NCI-H2196 (cell line): ENCODE data around the gene FRAS1.
"Not testable (repeated sequence)": the region's sequence is repeated elsewhere in the genome, so short reads cannot be mapped to it uniquely, and the experiment has no call there.

ENCODE experiments used
- DNase-seq: peaks from one replicate; lab custom pipeline; 2025; ENCODE audit not compliant: unreplicated experiment; lab: John Stamatoyannopoulos, UW

Gene FRAS1

DNA sequence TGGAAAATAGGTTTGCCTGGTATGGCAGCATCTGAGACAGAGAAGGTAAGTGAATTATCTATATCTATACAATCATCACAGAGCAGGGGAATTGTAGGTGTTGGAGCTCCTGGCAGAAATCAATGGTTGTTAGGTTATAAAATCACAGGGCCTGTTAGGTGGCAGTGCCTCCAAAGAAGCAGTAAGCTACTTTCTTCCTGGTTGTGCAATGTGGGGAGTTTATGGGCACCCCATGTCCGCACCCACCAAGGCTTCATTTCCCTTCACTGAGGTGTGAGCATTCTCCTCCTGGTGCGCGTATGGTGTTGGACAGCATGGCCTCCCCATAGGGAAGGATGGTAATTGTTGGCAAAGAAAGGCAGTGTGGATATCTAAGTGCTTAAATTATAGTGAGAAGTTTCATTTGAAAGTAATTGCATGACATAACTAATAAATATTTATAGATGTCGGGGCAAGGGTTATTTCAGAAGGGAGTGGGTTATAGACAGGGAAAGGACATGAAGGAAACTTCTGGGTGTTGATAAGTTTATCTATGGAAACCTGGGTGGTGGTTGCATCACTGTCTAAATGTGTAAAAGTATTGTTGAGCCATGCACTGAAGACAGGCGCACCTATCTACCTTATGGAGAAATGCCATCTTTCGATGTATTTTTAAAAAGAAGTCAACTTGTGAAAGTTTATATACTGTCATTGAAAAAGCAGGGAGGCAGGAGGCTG lies 153.7 kb downstream of the FRAS1 start:
- DNase-seq: no peak

DNA sequence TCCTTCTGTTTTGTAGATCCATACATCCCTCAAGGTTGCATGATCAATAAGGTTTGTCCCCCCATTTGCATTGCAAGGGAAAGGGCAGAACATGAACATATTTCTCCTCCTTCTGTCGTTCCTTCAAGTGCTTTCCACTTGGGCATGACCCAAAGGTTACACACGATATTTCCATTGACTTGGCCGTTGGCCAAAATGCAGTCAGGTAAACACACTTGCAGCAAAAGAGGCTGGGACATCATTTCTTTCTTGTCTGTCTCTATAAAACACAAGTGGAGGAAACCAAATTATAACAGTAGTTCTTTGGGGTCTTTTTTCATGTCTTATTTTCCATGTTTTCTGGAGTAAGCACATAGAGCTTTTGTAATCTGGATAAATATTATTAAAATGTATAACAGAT lies 156.1 kb downstream of the FRAS1 start:
- DNase-seq: peak; percentile 29

DNA sequence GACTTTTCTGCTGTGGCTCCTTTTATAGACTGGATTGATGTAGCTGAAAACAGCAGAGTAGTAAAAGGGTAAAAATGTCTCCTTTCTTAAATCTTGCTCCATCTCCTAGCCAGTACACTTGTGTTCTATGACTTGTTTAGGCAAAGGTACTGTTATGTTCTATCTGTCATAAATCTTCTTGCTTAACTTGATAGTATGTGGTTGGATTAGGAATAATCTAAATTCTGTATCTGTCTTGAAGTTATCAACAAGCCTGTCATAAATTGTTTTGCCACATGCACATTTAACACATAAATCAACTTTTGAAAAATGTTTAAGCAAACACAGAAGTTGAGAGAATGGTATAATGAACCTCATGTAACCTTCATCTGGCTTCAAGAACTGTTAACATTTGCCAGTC lies 157.0 kb downstream of the FRAS1 start:
- no peak for DNase-seq

DNA sequence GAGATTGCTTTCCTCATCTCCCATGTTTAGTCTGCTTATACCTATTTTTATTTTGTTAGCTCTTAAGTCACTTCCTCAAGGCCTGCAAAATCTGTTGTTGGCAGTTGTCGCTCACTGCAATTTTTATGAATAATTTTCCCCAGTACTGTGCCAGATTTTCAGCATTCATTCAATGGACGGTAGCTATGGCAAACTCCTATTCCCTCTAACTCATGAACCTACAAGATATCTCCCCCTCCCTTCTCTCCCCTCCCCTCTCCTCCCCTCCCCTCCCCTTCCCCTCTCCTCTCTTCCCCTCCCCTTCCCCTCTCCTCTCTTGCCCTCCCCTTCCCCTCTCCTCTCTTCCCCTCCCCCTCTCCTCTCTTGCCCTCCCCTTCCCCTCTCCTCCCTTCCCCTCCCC lies 160.4 kb downstream of the FRAS1 start:
- DNase-seq: no peak

DNA sequence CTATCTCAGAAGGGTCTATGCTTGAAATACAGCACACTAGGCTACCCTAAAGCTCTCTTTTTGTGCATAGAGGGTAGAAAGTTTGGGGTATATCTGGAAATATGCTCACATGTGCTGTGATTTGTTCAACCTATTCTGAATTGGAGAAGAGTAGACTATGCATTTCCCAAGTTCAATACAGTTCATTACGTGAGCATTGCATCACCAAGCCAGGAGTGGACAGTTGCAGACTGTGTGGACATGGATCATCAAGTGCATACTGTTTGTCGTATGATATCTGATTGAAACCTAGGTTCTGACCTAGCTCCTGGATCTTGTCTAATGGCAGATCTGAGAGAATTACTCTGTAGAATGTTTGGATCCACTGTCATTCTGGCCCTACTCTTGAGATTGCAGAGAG lies 161.1 kb downstream of the FRAS1 start:
- no peak for DNase-seq

DNA sequence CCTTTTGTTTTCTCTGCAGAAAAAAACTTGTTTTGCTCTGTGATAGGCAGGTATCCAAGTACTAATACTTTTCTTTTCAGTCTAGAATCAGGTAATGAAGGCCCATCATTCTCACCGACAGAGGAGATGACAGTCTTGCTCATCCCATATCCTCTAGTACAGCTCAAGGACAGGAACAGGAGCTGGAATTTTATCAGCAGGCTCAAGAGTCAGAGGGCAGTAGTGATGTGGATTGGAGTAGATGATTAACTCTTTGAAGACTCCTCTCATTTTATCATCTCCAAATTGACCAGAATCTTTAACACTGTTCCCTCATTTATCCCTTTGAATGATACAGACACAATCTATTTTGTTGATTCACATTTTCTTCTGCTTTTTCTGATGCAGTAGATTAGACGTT lies 162.7 kb downstream of the FRAS1 start:
- DNase-seq: no peak

DNA sequence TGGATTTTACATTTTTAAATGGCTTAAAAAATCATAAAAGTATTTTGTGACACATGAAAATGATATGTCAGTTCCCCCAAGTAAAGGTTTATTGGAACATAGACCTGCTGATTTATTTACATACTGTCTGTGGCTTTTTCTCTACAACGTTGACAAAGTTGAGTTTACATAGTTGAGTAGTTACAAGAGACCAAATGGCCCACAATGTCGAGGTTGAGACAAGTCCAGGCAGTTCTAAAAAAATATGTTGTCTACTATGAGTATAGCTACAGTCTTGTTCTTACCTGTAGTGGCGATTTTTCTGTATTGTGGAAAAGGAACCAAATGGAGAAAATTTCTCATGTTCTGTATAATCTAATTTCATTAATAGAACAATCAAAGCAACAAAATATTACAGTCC lies 163.2 kb downstream of the FRAS1 start:
- no peak for DNase-seq

DNA sequence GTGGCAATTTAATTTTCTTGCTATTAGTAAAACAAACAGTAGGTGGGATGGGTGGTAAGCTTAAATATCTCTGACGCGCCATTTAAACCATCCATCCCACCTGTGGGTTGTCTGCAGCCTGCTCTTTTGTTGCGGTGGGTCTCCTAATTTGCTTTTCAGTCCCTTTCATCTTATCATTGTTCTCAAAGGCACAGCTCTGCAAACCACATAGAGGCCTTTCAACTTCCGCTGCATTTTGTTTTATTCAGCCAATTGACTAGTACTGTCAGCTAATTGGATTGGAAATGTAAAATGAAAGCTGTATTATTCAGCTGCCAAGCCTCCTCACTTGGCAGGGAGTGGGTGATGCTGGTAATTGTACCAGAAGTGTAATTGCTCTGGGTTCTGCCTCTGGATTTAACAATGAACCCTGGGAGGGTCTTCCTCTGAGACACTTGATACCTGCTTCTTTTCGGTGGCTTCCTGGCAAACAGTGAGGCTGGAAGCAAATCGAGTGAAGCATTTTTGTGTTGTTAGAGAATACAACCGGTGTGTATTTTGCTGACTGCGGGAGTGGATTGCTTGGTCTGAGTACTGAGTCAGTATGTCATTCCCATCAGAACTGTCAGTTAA lies 165.6 kb downstream of the FRAS1 start:
- peak; percentile 25 for DNase-seq

DNA sequence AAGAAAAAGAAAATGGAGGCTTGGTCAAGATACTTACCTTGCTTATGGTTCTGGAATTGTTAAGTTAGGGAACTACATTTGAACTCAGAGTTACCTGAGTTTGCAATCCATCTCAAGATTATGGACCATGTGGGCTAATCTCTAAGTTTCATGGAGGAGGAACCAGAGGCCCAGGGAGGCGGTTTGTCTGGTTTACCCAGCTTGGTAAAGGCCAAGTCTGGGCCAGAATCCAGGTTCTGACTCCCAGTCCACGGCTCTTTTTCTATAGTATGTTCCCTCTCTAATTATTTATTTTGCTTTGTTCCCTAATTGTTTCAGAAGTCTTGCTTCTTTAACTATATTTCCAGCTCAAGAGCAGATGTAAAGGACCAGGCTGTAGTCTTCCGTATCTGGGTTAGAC lies 168.1 kb downstream of the FRAS1 start:
- DNase-seq: no peak

DNA sequence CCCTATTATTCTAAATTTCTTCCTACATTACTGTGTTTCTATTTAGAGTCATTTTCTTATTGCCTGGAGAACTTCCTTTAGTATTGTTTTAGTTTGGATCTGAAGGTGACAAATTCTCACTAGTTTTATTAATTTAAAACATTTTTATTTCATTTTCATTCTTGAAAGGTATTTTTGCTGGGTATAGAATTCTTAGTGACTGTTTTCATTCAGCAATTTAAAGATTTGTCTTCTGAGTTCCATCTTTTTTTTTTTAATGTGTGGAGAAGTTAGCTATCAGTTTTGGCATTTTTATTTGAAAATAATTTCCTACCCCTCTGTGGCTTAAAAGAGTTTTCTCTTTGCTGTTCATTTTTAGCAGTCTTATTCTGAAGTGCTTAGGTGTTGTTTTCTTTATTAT lies 169.2 kb downstream of the FRAS1 start:
- no peak for DNase-seq

DNA sequence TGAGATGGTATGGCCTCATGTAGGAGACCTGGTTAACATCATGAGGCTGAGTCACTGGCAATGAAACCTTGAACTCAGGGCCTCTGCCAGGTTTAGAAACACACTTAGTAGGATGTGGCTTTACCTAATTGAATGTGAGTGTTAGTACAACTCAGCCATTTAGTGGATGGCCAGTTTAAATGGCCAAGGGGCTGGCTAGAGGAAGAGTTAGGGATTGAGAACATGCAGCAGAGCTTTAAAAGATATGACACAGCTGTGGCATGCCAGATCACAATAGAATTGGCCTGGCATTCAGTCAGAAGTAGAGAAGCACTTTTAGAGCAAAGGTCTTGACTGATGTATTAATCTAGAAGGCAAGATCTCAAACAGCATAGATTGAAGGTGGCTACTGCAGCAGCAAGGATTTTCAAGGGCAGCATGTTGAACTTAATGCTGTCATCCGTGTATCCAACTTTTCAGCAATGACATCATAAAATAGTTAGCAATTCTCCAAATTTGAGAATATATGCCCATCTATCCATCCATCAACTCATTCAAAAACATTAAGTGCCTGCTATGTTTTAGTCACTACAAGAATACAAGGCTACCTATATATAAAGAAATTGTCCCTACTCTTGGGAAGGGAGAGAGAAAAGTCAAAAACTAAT lies 170.4 kb downstream of the FRAS1 start:
- DNase-seq: no peak

DNA sequence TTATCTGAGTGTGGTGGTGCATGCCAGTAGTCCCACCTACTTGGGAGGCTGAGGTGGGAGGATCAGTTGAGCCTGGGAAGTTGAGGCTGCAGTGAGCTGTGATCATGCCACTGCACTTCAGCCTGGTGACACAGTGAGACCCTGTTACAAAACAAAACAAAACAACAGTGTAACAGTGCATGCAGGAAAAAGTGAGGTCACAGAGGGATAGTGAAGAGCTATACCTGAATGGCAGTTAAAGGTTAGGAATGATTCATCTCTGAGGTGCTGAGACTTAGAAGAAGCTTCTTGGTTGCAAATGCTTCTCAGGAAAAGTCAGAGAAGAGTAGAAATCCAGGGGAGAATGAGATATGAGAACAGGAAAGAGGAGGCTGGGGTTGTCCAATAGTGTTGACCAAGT lies 178.7 kb downstream of the FRAS1 start:
- no peak for DNase-seq

DNA sequence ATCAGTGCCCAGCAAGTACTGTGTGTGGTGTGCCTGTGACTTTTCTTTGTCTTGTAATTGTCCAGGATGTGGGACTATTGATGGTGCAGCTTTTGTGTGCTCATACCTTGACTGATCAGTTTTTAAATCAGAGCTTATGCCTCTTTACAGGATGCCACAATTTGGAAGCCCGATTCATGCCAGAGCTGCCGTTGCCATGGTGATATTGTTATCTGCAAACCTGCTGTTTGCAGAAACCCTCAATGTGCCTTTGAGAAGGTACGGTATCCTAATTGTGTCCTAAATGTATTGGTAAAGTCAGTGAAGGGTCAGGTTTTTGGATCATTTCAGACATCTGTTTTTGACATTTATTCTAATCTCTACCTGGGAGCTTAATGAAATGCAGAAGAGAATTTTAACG lies 180.2 kb downstream of the FRAS1 start:
- DNase-seq: no peak

DNA sequence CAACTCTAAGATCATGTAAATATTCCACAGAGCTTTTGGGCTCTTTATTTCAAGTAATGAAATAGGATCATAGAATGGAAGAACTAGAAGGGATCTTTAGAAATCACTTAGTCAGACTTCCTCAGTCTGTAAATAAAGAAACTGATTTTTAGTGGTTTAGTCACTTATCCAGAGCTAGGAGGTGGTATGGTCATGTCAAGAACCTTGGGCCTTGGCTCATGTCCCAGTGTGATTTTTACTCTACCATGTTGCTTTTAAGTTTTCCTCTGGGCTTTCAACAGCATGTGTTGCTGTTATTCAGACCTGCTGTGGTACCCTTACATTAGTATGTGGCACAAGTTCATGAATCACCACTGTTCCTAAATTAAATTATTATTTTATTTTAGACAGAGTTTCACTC lies 184.9 kb downstream of the FRAS1 start:
- DNase-seq: no peak

DNA sequence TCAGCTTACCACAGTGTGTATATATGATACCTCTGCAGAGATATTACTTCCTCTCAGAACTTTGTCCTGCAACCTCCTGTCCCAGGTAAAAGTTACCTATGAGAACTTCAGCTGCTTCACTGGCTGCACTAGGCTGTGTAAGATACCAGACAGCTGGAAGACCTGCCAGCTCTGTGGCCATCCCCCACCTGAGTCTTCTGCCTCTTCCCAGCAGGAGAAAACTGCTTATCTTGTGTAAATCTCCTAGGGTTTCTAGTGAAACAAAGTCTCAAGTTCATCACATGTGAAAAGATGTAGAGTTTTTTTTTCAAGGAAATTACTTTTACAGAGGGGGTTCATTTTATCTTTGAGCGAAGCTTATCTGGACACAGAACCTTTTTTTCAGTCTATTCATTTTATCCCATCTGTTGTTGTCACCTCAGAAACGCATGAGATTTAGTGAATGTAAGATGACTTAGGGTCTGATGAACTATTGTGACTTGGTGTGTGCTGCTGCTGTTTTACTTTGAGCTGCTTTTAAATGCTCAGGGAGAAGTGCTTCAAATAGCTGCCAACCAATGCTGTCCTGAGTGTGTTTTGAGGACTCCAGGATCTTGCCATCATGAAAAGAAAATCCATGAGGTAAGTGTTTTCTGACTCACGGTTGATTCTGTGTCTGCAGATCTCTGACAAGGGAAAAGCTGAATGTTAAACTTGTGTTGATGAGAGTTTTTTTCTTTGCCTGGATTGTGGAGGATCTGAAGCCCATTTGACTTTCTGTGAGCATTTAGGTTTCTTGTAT lies 187.8 kb downstream of the FRAS1 start:
- DNase-seq: no peak

DNA sequence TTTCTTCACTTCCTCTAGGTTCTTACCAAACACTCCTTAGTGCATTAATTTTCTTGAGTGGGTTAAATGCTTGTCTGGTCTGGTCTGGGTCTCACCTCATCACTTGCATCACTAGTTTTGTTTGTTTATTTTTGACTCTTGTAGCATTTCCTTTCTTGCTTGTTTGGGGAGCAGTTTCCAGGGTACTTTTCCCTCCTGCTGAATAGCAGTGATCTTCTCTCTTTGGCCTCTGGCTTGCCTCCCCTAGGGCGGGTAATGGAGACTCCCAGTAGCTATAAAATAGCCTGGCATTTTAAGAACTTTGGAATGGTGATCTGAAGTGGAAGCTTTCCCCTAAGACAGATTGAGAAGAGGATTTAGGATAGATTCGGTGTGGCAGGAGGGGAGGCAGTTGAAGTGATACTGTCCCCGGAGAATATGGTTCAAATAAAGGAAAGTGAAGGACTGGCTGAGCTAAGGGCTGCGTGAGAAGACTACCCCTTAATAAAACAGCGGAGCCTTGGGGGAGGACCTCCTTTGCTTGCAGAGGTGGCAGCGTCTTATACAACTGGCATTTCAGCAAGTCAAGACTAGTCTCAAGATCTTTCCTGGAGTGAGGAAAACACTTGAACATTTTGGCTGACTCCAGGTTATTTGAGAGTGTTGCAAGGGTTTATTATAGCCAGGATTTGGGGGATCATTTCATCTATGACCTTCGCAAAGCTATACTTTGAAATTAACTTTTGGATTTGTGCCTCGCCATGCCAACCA lies 190.6 kb downstream of the FRAS1 start:
- DNase-seq: no peak

DNA sequence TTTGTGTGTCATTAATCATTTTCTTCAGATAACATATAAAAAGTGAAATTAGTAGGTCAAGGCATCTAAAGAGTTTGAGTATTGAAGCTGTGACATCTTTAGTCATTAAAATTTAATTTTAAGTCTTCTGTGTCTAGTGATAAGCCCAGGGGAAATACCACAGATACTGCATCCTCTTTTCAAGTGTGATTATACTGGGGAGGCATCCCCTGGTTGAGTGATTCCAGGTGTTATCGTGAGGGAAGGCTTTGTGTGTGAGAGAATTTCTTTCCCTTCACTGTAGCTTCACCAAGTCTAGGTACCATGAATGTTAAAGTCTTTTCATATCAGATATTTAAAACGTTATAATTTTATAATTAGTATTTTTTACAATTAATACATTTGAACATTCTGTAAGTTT lies 193.4 kb downstream of the FRAS1 start:
- no peak for DNase-seq

DNA sequence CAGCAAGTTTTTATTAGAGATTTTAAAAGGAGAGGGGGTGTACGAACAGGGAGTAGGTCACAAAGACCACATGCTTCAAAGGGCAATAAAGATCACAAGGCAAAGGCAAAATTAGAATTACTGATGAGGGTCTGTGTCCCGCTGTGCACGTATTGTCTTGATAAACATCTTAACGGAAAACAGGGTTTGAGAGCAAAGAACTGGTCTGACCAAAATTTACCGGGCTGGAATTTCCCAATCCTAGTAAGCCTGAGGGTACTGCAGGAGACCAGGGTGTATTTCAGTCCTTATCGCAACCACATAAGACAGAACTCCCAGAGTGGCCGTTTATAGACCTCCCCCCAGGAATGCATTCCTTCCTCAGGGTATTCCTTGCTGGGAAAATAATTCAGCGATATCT lies 195.7 kb downstream of the FRAS1 start:
- not testable (repeated sequence) for DNase-seq

DNA sequence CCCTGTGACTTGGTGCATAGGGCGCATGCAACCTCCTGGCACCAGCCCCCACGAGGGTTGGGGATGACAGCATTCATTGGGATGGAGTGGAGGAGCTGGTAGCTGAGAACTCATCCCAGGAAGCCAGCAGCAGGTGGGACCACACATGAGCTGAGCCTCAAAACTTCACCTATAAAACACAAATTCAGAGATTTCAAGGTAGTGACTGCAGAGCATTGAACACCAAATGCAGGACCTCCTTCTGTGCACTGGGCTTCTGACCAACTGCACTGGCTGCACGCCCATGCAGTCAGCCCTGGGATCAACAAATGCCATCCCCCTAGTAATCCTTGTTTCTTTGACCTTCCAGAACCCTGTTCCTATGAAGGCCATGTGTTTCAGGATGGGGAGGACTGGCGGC lies 197.8 kb downstream of the FRAS1 start:
- DNase-seq: no peak

DNA sequence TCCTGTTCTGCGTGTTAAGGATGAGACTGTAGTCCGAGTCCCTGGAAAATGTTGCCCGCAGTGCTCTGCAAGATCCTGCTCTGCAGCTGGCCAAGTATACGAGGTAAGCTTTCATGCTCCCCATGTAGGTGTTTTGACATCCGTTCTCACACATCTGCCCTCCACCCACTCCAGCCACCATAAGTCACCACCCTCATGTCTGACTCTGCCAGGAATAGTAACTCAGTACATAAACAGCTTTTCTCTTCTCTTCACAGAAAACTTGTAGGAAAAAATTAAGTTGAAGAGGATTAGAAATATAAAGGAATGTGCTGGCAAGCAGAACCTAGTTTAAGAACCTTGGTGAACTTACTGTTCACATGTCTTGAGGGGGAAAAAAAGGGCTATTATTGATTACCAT lies 207.9 kb downstream of the FRAS1 start:
- no peak for DNase-seq

DNA sequence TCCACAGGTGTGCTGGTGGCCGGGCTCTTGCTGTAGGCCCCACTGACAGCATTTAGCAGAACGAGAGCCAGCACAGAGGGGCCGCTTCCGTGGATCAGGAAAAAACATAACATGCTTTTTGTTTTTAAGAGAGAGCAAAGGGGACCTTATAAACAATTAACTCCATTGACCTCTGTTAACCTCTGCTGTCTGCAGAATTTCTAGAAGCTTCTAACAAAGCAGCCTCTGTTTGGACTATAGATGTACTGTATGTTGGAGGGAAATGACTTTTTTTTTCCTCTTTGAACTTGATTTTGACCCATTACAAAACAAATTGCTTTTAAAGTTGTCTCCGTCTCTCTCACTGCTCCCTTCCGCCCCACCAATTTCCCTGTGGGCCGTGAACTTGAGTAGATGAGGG lies 210.7 kb downstream of the FRAS1 start:
- DNase-seq: no peak
